Inferior parietal cortex (tissue), 1 donor: ENCODE data around the gene EMID1.

Experiments used
- DNase-seq: peaks from one replicate; pipeline ENCODE4 v3.0.0-alpha.2; 2016; ENCODE audit errors: extremely low spot score

The EMID1 gene

DNA sequence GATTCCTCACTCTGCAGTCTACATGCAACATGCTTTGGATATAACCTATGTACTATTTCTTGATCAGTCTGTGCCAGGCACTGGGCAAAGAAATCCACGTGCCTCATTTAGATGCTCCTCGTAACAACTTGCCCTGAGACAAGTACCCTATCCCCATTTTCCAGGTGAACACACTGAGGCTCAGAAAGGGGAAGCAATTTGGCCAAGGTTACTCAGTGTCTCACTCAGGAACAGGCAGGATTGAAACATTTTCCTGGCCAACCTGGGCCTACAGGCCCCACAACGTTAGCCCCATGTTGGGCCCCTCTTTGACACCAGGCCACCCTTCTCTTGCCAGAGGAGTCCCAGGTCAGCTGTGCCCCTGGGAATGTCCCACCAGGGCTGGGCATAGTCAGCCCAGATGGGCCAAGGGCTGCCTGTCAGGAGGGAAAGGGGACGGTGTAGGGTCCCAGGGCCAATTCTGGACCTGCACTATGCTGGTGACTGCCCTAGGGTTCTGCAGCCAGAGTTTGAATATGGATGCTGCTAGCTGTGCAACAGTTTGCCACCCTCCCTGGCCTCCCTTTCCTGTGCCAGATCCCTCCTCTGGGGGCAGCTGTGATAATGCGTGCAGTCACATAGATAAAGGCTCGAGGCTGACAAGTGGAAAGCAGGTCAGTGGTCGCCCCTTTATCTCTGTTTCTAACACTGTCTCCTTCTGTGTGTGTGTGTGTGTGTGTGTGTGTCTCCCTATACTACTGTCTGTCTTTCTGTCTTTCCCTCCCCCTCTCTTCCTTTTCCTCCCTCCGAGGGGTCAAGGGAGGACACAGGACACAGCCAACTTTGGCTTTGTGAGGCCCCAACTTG, 10.4 kb upstream of the EMID1 start:
- DNase-seq: no peak

DNA sequence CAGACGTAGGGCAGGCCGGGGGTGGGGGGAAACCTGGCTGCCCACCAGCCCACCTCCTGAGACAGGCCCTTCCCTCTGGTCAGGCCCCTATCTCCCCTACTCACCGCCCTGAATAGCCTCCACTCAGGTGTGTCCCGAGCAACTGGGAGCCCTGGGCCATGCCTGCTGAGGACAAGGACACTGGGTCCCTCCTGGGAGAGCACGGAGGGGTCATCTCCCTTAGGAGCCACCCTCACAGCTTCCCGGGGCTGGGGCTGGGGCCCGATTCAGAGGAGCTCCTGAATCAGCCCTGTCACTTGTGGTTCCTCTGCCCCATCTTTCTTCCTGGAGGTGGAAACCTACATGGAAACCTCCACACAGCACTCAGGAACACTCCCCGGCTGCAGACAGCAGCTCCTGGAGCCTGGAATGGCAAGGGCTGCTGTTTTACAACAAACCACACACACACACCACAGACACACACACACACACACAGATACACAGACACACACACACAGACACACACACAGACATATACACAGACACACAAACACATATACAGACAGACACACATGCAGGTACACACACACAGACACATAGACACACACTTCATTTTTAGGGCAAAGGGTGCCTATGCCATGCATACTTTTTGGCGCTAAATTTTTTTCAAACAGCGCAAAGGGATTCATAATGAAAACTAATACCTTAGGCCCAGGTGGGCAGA, 9.6 kb upstream of the EMID1 start:
- no peak for DNase-seq

DNA sequence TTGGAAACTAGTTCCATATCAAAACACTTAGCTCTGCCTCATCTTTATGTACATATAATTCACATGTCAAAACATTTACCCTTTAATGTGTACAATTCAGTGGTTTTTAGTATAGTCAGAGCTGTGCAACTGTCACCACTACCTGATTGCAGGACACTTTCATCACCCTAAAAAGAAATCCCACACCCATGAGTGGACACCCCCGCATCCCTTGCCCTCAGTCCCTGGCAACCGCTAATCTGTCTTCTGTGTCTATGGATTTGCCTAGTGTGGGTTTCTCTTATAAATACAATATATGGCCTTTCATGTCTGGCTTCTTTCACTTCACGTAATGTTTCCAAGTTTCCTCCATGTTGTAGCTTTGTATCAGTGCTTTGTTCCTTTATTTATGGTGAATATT, 8.6 kb upstream of the EMID1 start:
- no peak for DNase-seq

DNA sequence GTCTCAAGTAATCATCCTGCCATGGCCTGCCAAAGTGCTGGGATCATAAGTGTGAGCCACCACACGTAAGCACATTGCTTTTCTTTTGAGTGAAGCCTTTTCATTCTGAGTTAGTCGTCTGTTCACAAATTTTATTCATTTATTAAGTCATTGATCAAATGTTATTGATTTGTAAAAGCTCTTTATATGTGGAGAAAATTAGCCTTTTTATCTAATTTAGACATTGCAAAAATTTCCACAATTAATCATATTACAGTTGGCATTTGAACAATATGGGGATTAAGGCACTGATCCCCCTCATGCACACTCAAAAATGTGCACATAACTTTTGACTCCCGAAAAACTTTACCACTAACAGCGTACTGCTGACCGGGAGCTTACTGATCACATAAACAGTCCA, 7.5 kb upstream of the EMID1 start:
- no peak for DNase-seq

DNA sequence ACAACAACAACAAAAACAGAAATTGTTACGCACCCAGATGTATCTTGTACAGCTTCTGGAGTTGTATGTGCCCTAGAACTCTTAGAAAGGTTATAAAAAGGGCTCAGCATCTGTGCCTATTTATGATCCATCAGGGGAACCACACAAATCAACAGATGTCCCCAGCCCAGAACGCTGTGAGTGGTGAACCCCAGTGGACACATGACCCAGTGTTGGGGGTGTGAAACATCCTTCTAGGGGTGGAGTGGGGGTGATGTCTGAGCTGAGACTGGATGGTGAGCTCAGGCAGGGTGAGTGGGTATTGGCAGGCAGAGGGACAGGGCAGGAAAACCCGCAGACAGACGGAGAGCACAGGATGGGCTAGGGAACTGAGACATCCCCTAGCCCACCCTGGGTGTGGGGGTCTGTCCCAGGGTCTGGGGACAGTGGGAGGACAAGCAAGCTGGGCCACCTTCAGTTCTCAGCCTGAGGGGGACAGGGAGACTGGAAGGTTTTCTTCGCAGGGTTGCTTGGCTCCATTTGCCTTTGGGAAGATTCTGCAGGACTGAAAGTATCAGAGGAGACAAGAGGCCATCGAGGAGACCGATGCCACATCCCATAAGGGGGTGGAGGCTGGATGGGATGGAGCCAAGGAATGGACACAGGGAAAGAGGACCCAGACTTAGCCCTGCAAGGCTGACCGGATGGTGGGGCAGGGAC, 5.8 kb upstream of the EMID1 start:
- DNase-seq: no peak

DNA sequence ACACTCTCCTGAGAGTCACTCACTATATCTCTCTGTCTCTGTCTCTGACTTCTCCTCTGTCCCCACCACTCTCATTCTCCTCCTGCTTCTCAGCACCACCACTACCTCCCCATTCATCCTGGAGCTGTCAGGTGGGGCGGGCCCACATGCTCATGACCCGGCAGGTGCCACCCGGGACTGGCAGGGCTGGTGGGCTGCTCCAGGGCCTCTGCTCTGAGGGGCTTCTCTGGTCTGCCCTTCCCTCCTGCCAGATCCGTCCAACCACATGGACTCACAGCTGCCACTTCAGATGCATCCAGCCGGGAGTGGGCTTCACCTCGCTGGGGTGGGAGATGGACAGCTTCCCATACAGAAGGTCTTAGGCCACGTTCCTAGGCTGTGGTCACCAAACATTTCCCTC, 4.8 kb upstream of the EMID1 start:
- no peak for DNase-seq

DNA sequence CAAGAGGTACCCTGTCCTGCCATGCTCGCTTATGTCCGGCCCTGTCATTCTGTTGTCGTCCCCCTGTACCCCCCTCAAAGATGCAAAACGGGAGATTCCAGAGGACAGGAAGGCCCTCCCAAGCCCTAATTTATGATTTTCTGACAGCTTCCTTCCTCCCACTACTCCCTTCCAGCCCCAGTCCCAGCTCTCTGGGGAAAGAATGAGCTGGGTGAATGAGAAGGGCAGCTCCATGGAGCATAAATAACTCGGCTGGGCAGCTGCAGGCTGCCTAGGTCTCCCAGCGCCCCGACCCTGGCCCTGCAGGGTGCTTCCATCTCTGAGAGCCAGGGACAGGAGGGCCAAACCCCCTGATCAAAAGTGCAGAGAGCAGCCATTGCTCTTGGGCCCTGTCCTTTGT, 3.9 kb upstream of the EMID1 start:
- DNase-seq: no peak

DNA sequence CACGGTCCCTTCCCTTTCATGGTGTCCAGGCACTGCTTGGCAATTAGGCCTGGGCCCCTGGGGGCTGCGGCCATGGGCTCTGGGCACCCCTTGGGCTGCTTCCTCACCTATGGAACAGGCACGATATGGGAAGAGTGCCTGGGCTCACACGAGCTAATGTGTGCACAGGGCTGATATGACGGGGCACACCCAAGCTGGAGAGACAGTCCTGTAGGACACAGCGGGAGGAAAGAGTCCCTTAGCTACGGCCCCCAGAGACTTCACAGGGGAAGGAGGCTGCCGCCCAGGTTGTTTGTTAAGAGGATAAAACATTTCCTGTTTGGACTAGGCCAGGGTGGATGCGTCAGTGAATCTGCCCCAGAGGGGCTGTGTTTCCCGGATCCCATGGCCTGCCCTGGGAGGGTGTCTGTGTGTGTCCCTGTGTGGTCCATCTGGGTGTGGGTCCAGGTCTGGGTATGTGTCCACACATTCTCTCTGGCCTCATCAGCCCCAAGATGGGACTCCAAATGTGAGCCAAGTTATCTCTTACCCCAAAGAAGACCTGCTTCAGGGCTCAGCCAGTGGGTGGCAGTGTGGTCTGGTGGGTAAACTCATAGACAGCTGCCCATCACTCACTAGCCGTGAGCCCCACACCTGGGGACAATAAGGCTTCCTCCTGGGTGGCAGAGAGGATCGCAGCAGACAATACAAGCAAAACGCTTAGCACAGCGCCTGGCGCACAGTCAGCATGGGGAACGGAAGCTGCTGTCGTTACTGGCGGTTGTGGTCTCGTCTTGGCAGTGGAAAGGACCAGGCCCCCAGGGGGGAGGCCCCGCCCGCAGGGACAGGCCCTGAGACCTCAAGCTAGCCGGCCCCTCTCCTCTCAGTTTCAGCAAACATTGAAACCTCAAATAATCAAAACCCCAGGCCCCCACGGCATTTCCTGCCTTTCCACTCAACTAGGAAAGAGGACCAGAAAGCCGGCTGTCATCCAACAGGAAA, 3.2 kb upstream of the EMID1 start:
- no peak for DNase-seq

DNA sequence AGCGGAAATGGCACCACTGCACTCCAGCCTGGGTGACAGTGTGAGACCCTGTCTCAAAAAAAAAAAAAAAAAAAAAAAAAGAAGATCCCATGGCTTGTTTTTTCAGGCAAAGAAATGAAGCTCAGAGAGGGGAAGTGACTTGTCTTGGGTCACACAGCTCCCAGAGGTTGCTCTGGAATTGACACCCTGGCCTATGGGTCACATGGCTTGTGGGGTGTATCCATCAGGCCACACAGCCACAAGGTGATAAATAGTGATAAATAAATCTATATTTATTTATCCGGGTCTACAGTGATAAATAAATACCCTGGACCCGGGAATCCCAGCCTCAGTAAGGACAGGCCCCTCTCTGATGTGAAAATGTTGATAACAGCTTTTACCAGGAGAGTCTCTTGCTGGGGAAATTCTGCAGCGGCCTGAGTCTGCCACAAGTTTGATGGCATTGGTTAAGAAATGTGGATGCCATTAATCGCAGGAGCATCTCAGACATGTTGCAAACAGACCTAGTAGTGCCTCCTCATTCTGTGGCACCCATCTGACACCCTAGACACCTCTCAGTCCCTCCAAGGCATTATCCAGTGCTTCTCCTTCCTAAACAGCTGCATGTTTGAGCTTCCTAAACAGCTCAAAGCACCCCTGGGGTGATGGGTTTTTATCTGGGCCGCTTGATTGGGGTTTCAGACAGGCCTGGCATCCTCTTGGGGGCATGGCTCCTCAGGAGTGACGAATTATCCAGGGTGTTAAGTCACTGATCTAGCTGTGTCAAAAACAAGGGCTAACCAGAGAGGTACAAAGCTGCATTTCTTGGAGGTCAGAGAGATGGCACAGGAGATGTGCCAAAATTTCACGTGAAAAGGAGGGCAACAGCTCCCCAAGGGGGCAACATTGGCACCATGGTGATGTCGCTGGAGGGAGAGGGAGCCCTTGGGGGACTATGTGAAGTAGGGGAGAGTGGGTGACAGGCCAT, 1.9 kb upstream of the EMID1 start:
- DNase-seq: no peak

DNA sequence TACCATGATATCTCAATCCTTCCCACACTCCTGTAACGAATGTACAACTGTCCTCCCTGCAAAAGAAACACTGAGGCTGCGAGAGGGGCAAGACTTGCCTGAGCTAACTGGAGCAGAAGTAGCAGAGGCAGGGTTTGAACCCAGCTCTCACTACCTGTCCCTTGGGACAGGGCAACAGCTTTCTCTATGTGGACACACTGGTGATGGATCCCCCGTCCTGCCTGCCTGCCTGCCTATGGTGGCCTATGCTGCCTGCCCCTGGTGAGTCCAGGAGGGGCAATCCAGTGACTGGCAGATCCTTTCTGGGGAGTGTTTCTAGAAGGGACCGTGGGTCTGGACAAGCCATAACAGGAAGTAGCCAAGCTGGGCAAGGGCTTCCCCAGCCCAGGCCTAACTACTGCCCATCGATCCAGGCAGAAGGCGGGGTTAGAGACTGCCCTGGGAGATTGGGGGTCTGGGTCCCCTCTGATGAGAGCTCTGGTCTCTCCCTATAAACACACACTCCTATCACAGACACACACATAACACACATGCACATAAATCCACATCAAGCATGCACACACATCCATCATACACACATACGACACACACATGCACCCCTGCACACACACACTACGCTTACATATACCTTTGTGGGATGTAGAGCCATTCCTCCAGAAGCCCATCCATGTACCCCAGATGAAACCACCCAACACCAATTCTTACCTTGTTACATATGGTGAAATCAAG, 1.1 kb upstream of the EMID1 start:
- DNase-seq: no peak

DNA sequence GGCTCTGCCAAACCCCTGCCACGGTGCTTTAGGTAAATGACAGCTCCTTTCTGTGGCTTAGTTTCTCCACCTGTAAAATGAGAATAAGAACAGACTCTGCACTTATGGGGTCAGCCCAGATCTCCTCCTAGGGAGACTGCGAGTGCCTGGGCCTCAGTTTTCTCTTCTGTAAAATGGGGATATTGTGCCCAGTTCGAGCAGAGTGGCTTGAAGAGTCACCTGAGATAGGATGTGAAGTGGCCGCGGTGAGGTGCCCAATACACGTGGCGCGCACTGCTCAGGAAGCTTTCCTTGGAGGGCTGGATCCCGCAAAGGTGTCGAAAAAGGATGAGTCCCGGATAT, 473 bp upstream of the EMID1 start:
- no peak for DNase-seq

DNA sequence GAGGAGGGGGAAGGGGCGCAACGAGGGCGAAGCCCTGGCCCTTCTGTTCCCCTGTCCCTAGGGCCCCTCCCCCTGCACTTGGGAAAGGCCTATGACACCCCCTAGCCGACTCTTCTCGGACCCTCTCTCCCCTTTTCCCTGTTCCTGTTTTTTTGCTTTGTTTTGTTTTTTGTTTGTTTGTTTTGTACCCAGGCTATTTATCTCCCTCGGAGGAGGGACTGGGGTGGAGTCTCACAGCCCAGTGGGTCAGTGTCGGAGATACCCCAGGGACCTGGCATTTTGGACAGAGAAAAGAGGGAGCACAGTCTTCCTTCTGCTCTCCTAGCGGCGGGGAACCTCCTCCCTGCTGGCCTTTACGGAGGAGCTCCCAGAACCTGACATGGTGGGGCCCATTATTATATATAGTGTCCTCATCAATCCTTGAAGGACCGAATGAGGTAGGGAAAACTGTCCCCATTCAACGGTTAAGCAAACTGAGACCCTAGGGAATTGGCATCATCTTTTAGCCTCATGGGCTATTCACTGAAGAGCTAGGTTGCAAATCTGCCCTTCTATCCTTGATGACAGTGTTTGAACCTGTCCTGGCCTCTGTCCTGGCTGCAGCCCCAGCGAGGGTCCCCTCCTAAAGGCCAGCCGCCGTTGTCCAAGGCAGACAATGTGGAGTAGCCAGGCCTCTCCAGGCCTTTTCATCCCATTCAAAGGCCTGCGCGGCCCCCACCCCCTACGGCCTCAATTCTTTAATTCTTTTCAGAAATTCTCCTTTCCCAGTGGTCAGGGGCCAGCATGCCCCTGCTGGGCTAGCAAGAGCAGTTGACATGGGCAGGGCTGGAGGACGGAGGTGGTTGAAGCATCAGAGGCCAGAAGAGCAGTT, 911 bp downstream of the EMID1 start:
- no peak for DNase-seq

DNA sequence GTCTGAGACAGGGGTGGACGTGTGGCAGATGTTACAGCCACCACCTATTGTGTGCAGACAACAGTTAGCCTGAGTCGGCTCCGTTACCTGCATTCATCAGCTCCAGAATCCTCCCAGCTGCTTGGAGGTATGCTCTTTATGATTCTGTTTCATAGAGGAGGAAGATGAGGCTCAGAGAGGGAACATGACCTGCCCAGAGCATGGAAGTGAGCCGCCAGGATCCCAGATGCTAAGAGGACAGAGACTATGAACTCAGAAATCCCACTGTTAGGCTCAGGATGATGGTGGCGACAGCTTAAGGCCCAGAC, 1.5 kb downstream of the EMID1 start:
- no peak for DNase-seq

DNA sequence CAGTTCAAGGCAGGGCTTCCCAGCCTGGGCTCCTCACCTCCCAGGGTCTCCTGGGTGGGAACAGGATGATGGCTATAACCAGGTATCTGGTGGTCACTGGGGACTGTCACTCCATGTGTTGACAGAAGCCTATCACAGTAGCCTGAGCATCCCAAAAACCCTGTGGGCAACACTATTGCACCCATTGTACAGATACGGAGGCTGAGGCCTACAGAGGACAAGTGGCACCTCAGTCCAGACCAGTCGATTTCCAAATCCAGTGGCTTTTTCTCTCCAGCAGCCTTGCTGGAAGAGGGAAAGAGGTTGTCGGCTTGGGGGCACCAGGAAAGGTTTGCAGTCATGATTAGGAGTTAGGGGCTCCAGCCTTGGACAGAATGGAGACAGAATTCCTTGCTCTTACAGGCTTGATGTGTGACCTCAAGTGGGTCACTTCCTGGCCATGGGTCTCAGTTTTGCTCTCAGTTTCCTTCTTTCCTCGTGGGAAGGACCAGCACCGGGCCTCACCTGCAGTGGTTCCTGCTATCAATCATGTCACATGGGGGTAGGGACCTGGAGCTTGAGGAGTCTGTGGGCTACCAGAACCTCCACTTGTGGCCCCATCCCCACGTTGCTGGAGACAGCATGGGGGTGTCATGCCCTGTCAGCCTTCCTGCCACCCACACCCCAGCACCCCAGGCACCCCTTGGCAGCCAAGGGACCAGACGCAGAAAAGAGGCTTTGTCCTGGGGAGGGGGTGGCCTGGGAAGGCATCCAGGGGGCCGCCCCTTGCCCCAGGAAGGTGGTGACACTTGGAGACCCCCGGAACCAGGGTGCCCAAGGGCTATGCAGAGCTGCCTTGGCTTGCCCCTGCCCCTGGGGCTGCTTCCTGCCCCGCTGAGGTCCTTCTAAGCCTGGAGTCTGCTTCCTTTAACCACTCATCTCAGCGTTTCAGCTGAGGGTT, 2.1 kb downstream of the EMID1 start:
- DNase-seq: no peak

DNA sequence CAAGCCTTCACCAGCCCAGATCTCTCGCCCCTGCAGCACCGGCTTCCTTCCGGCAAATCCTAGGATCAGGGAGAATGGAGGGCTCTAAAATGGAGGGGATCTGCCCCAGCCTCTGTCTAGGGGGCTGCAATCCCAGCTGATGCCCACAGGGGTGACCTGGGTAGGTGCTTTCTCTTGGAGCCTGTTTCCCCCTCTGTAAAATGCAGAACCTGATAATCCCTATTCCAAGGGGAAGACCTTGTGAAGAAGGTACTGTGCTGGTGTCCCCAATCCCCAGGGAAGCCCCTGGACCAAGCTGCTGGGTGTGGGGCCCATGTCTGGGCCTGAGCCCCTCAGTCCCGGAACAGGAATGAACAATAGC, 2.8 kb downstream of the EMID1 start:
- no peak for DNase-seq

DNA sequence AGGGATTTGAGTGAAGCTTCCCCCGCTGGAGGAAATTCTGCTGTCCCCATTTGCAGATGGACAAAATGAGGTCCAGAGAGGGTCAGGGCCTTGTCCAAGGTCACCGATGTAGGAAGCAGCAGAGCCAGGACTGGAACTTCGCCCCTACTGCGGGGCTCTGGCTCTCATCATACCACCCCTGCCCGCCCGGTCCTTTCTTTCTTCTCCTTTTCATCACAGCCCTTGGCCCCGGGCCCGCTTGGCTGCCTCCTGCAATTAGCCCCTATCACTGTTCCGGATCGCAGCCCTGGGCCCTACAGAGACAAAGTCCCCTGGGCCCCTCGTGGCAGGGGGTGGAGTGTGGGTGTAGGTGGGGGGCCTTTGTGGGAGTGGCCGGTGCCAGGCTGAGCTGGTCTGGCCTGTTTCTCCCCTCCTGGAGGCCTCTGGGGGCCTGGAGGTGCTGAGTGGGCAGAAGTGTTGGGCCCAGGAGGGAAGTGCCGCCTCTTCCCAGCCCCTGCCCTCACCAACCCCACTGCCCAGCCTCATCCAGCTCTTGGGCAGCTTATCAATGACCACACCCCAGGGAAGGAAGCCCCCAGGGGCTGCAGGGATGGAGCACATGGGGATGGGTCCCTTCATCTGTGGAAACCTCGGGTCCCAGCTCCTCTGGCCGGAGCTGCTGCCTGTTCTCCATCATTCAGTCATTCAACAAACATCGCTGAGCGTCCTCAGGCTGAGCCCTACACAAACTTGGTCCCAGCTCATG, 3.4 kb downstream of the EMID1 start:
- DNase-seq: no peak

DNA sequence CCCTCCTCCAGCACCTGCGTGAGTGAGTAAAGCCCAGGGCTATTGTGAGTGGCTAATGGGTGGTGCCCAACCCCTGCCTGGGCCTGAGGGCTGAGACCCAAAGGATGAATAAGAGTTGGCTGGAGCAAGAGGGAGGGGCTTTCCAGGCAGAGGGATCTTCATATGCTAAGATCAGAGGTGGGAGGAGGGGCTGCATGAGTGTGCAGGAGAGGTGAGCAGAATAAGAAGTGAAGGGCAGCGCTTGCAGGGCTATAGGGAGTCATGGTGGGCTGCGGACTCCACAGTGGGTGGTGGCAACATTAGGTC, 3.9 kb downstream of the EMID1 start:
- no peak for DNase-seq

DNA sequence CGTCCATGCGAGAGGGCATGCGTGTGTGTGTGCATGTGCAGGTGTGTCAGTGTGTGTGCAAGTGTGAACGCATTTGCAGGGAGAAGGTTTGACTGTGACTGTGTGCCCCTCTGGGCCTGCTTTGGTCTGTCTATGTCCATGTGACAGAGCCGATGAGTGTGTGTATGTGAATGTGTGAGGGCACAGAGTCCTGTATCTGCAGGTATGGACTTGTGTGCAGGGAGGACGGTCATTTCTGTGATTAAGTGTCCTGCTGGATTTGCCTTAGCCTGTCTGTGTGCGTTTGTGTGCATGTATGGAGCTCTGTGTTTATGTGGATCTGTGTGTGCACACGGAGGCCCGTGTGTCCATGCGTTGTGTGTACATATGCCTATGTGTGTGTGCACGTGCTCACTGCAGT, 5.4 kb downstream of the EMID1 start:
- DNase-seq: no peak
